ENCODE measurements around the gene GJA10. TPM values are rescaled to one million over a fixed set of nuclear protein-coding genes. Genes with fewer than 3 reads are reported as not detected.
A peak's percentile ranks its signal among the peaks of the same experiment; 100 is the strongest.
"Not testable (repeated sequence)": the region's sequence is repeated elsewhere in the genome, so short reads cannot be mapped to it uniquely, and the experiment has no call there.

The GJA10 gene
- polyA plus RNA-seq, 1 donor: not detected

- Histone ChIP-seq H3K36me3 (ENCODE audit: control insufficient read depth, insufficient read depth, low read length) (no peaks in the 10 kb centered on the region), H3K27me3 (ENCODE audit: control insufficient read depth, insufficient read depth, low read length) (peaks cover 27% of the 10 kb centered on the region), H3K4me3 (ENCODE audit: low read length) (no peak overlapping the region), H3K9me3 (ENCODE audit: control insufficient read depth, low read depth, low read length) (peaks cover 8% of the 10 kb centered on the region), H3K4me1 (ENCODE audit: control insufficient read depth, insufficient read depth, low read length) (no peaks in the 10 kb centered on the region), H3K27ac (ENCODE audit: low read length) (no peak overlapping the region)
- no peak for DNase-seq
- WGBS (ENCODE audit: insufficient coverage, low lambda C conversion rate): no CpG with 5 or more reads among the region's 44 CpGs
Observed at GRCh38 chr6:89886378-89887120, 7.7 kb upstream of the GJA10 start.

GRCh38 chr6:89887452-89888137 lies 6.7 kb upstream of the GJA10 start:
- WGBS (ENCODE audit: insufficient coverage, low lambda C conversion rate): 40% methylated on average over 1 of the region's 43 CpGs
- H3K9me3 ChIP-seq (ENCODE audit: control insufficient read depth, low read depth, low read length): peaks cover 8% of the 10 kb centered on the region
- peaks cover 32% of the 10 kb centered on the region for H3K27me3 ChIP-seq (ENCODE audit: control insufficient read depth, insufficient read depth, low read length)
- no peaks in the 10 kb centered on the region for H3K36me3 ChIP-seq (ENCODE audit: control insufficient read depth, insufficient read depth, low read length)
- no peak overlapping the region for H3K27ac ChIP-seq (ENCODE audit: low read length)
- DNase-seq: no peak
- H3K4me3 ChIP-seq (ENCODE audit: low read length): no peak overlapping the region
- H3K4me1 ChIP-seq (ENCODE audit: control insufficient read depth, insufficient read depth, low read length): no peaks in the 10 kb centered on the region

- H3K27ac ChIP-seq (ENCODE audit: low read length): no peak overlapping the region
- no peaks in the 10 kb centered on the region for H3K36me3 ChIP-seq (ENCODE audit: control insufficient read depth, insufficient read depth, low read length)
- WGBS (ENCODE audit: insufficient coverage, low lambda C conversion rate): no CpG with 5 or more reads among the region's 7 CpGs
- H3K27me3 ChIP-seq (ENCODE audit: control insufficient read depth, insufficient read depth, low read length): peaks cover 32% of the 10 kb centered on the region
- no peak for DNase-seq
- H3K4me3 ChIP-seq (ENCODE audit: low read length): no peak overlapping the region
- no peaks in the 10 kb centered on the region for H3K4me1 ChIP-seq (ENCODE audit: control insufficient read depth, insufficient read depth, low read length)
- peaks cover 8% of the 10 kb centered on the region for H3K9me3 ChIP-seq (ENCODE audit: control insufficient read depth, low read depth, low read length)
Observed at GRCh38 chr6:89888138-89888514, 6.1 kb upstream of the GJA10 start.

GRCh38 chr6:89888871-89889270 lies 5.4 kb upstream of the GJA10 start:
- DNase-seq: no peak
- WGBS (ENCODE audit: insufficient coverage, low lambda C conversion rate): no CpG with 5 or more reads among the region's 3 CpGs

GRCh38 chr6:89890845-89891528 lies 3.3 kb upstream of the GJA10 start:
- not testable (repeated sequence) for DNase-seq; H3K9me3 ChIP-seq (ENCODE audit: control insufficient read depth, low read depth, low read length); H3K36me3 ChIP-seq (ENCODE audit: control insufficient read depth, insufficient read depth, low read length); H3K4me3 ChIP-seq (ENCODE audit: low read length); H3K4me1 ChIP-seq (ENCODE audit: control insufficient read depth, insufficient read depth, low read length); H3K27ac ChIP-seq (ENCODE audit: low read length)
- WGBS (ENCODE audit: insufficient coverage, low lambda C conversion rate): no CpG with 5 or more reads among the region's 11 CpGs
- H3K27me3 ChIP-seq (ENCODE audit: control insufficient read depth, insufficient read depth, low read length): peaks cover 32% of the 10 kb centered on the region

More at GRCh38 chr6:89888871-89889270, 5.4 kb upstream of the GJA10 start:
- no peak overlapping the region for H3K27ac ChIP-seq (ENCODE audit: low read length)
- no peaks in the 10 kb centered on the region for H3K4me1 ChIP-seq (ENCODE audit: control insufficient read depth, insufficient read depth, low read length)
- H3K36me3 ChIP-seq (ENCODE audit: control insufficient read depth, insufficient read depth, low read length): no peaks in the 10 kb centered on the region
- H3K4me3 ChIP-seq (ENCODE audit: low read length): no peak overlapping the region
- peaks cover 32% of the 10 kb centered on the region for H3K27me3 ChIP-seq (ENCODE audit: control insufficient read depth, insufficient read depth, low read length)
- H3K9me3 ChIP-seq (ENCODE audit: control insufficient read depth, low read depth, low read length): peaks cover 8% of the 10 kb centered on the region

- not testable (repeated sequence) for H3K9me3 ChIP-seq (ENCODE audit: control insufficient read depth, low read depth, low read length); H3K4me1 ChIP-seq (ENCODE audit: control insufficient read depth, insufficient read depth, low read length); H3K36me3 ChIP-seq (ENCODE audit: control insufficient read depth, insufficient read depth, low read length); H3K4me3 ChIP-seq (ENCODE audit: low read length); H3K27ac ChIP-seq (ENCODE audit: low read length); DNase-seq
- H3K27me3 ChIP-seq (ENCODE audit: control insufficient read depth, insufficient read depth, low read length): peaks cover 23% of the 10 kb centered on the region
- 80% methylated on average over 1 of the region's 8 CpGs for WGBS (ENCODE audit: insufficient coverage, low lambda C conversion rate)
Observed at GRCh38 chr6:89892577-89892976, 1.7 kb upstream of the GJA10 start.

GRCh38 chr6:89895276-89895874 lies 1.1 kb downstream of the GJA10 start:
- H3K27ac ChIP-seq (ENCODE audit: low read length): no peak overlapping the region
- no CpG with 5 or more reads among the region's 8 CpGs for WGBS (ENCODE audit: insufficient coverage, low lambda C conversion rate)
- peaks cover 10% of the 10 kb centered on the region for H3K27me3 ChIP-seq (ENCODE audit: control insufficient read depth, insufficient read depth, low read length)
- DNase-seq: peak; percentile 8 to 34
- no peak overlapping the region for H3K4me3 ChIP-seq (ENCODE audit: low read length)
- H3K36me3 ChIP-seq (ENCODE audit: control insufficient read depth, insufficient read depth, low read length): no peaks in the 10 kb centered on the region
- H3K9me3 ChIP-seq (ENCODE audit: control insufficient read depth, low read depth, low read length): no peaks in the 10 kb centered on the region
- H3K4me1 ChIP-seq (ENCODE audit: control insufficient read depth, insufficient read depth, low read length): no peaks in the 10 kb centered on the region

GRCh38 chr6:89910001-89910901 lies 16.0 kb downstream of the GJA10 start:
- H3K27ac ChIP-seq (ENCODE audit: low read length); H3K27me3 ChIP-seq (ENCODE audit: control insufficient read depth, insufficient read depth, low read length); H3K9me3 ChIP-seq (ENCODE audit: control insufficient read depth, low read depth, low read length); DNase-seq; H3K4me1 ChIP-seq (ENCODE audit: control insufficient read depth, insufficient read depth, low read length); H3K36me3 ChIP-seq (ENCODE audit: control insufficient read depth, insufficient read depth, low read length); H3K4me3 ChIP-seq (ENCODE audit: low read length): not testable (repeated sequence)
- 87% methylated on average over 3 of the region's 10 CpGs for WGBS (ENCODE audit: insufficient coverage, low lambda C conversion rate)

GRCh38 chr6:89910902-89911240 lies 16.6 kb downstream of the GJA10 start:
- no peaks in the 10 kb centered on the region for H3K4me1 ChIP-seq (ENCODE audit: control insufficient read depth, insufficient read depth, low read length)
- H3K36me3 ChIP-seq (ENCODE audit: control insufficient read depth, insufficient read depth, low read length): no peaks in the 10 kb centered on the region
- no peaks in the 10 kb centered on the region for H3K27me3 ChIP-seq (ENCODE audit: control insufficient read depth, insufficient read depth, low read length)
- H3K27ac ChIP-seq (ENCODE audit: low read length): no peak overlapping the region
- no peak overlapping the region for H3K4me3 ChIP-seq (ENCODE audit: low read length)
- 92% methylated on average over 1 of the region's 1 CpG for WGBS (ENCODE audit: insufficient coverage, low lambda C conversion rate)
- H3K9me3 ChIP-seq (ENCODE audit: control insufficient read depth, low read depth, low read length): peaks cover 4% of the 10 kb centered on the region
- no peak for DNase-seq

Measured in large intestine (tissue), 3 donors.